Measurements from ENCODE around the gene HDAC4.

HDAC4 gene

DNA sequence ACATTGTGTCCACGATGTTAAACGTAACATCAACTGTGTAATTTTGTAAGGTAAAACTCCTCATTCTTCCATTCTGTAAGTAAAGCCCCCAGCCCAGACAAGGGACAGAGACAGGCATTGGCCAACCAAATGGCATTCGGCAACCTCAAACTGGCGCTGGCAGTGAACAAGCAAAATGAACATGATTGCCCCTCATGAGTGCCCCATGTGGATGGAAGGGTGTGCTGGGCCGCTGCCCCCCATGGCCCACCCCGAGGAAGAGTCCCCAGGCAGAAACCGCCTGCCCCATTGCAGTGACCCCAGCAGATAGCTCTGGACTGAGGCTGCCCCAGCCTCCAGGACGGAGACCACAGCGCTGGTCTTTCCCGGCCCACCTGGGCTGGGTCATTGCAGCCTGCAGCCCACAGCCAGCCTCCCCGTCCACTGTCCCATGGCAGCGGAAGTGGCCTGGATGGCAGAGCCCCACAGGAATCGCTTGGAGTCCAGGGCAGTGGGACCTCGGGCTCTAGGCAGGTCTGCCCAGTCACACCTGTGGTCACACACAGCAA is 220.2 kb downstream of the HDAC4 start (continued):
- TF ChIP-seq, protein P1, sequence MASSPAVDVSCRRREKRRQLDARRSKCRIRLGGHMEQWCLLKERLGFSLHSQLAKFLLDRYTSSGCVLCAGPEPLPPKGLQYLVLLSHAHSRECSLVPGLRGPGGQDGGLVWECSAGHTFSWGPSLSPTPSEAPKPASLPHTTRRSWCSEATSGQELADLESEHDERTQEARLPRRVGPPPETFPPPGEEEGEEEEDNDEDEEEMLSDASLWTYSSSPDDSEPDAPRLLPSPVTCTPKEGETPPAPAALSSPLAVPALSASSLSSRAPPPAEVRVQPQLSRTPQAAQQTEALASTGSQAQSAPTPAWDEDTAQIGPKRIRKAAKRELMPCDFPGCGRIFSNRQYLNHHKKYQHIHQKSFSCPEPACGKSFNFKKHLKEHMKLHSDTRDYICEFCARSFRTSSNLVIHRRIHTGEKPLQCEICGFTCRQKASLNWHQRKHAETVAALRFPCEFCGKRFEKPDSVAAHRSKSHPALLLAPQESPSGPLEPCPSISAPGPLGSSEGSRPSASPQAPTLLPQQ (tag by site-specific recombination; IDR thresholded peaks at IDR 0.05), result no peak
- TF ChIP-seq ZSCAN30 (tag by site-specific recombination; IDR thresholded peaks at IDR 0.05), result no peak

DNA sequence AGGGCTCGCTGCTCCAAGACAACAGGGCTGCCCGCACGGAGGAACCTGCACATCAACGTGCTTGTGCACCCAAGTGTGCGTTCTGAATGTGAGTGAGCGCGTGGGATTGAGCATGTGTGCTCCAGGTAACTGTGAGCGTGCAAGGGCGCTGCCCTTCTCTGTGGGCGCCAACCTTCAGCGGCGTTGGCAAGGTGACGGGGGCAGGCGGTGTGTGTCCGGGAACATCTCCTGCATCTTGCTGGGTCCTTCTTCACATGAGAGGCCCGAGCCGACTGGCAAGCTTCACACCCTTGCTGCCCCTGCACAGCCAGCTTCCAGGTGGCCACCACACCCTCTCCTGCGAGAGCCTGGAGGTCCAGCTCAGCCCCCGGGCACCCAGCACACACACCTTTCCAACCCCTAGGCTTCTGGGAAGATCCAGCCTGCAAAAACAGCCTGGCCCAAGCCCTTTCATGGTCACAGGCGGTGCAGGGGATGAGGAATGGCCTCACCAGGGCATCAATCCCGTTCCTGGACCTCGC is 220.9 kb downstream of the HDAC4 start:
- H3K4me1 ChIP-seq (ENCODE audit: control insufficient read depth, insufficient read depth, low read length), result no peaks in the 10 kb centered on the region
- peaks cover 0 to 9% of the 10 kb centered on the region in 2 experiments; a peak in 1 of 3 replicates for H3K36me3 ChIP-seq (ENCODE audit: control insufficient read depth in 2 of 2, insufficient read depth in 1 of 2, low read length in 2 of 2)
- ChIA-PET POLR2A (no interaction called here), CTCF (no interaction called here)
- H3K9me3 ChIP-seq (ENCODE audit: control insufficient read depth, insufficient read depth, low read depth, low read length), result no peaks in the 10 kb centered on the region
- no peak overlapping the region for H3K4me3 ChIP-seq (ENCODE audit: low read depth, low read length)
- TF ChIP-seq ZNF510 (tag by site-specific recombination; IDR thresholded peaks at IDR 0.05; ENCODE audit: insufficient replicate concordance), result no peak
- TF ChIP-seq ZFHX2 (tag by site-specific recombination; conservative IDR thresholded peaks at IDR 0.05), result no peak
- TF ChIP-seq SCRT2 (tag by site-specific recombination; IDR thresholded peaks at IDR 0.05), result no peak
- no peak for TF ChIP-seq ZNF610 (tag by site-specific recombination; IDR thresholded peaks at IDR 0.05; ENCODE audit: borderline replicate concordance)
- TF ChIP-seq, protein P2, sequence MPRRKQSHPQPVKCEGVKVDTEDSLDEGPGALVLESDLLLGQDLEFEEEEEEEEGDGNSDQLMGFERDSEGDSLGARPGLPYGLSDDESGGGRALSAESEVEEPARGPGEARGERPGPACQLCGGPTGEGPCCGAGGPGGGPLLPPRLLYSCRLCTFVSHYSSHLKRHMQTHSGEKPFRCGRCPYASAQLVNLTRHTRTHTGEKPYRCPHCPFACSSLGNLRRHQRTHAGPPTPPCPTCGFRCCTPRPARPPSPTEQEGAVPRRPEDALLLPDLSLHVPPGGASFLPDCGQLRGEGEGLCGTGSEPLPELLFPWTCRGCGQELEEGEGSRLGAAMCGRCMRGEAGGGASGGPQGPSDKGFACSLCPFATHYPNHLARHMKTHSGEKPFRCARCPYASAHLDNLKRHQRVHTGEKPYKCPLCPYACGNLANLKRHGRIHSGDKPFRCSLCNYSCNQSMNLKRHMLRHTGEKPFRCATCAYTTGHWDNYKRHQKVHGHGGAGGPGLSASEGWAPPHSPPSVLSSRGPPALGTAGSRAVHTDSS (tag by site-specific recombination; IDR thresholded peaks at IDR 0.05), result no peak
- TF ChIP-seq, protein P3, sequence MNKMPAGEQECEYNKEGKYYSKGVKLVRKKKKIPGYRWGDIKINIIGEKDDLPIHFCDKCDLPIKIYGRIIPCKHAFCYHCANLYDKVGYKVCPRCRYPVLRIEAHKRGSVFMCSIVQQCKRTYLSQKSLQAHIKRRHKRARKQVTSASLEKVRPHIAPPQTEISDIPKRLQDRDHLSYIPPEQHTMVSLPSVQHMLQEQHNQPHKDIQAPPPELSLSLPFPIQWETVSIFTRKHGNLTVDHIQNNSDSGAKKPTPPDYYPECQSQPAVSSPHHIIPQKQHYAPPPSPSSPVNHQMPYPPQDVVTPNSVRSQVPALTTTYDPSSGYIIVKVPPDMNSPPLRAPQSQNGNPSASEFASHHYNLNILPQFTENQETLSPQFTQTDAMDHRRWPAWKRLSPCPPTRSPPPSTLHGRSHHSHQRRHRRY (tag by site-specific recombination; IDR thresholded peaks at IDR 0.05), result no peak
- no peak overlapping the region for H3K27ac ChIP-seq (ENCODE audit: extremely low read depth, low read depth, low read length)

DNA sequence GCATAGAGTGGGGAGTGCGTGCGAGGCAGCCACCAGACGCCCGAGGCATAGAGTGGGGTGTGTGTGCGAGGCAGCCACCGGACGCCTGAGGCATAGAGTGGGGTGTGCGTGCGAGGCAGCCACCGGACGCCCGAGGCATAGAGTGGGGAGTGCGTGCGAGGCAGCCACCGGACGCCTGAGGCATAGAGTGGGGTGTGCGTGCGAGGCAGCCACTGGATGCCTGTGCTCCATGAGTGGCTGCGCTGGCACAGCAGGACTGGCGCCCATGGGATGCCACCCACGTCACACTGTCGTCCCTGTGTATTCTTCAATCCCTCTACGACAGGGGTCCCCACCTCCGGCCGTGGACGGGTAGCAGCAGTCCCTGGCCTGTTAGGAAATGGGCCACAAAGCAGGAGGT is 221.9 kb downstream of the HDAC4 start:
- Histone ChIP-seq H3K36me3 (ENCODE audit: control insufficient read depth in 2 of 2, insufficient read depth in 1 of 2, low read length in 2 of 2) (peaks cover 0 to 9% of the 10 kb centered on the region in 2 experiments; a peak in 1 of 3 replicates), H3K4me1 (ENCODE audit: control insufficient read depth, insufficient read depth, low read length) (no peaks in the 10 kb centered on the region), H3K27ac (ENCODE audit: extremely low read depth, low read depth, low read length) (no peak overlapping the region), H3K4me3 (ENCODE audit: low read depth, low read length) (no peak overlapping the region), H3K9me3 (ENCODE audit: control insufficient read depth, insufficient read depth, low read depth, low read length) (no peaks in the 10 kb centered on the region)
- TF ChIP-seq, protein P4, sequence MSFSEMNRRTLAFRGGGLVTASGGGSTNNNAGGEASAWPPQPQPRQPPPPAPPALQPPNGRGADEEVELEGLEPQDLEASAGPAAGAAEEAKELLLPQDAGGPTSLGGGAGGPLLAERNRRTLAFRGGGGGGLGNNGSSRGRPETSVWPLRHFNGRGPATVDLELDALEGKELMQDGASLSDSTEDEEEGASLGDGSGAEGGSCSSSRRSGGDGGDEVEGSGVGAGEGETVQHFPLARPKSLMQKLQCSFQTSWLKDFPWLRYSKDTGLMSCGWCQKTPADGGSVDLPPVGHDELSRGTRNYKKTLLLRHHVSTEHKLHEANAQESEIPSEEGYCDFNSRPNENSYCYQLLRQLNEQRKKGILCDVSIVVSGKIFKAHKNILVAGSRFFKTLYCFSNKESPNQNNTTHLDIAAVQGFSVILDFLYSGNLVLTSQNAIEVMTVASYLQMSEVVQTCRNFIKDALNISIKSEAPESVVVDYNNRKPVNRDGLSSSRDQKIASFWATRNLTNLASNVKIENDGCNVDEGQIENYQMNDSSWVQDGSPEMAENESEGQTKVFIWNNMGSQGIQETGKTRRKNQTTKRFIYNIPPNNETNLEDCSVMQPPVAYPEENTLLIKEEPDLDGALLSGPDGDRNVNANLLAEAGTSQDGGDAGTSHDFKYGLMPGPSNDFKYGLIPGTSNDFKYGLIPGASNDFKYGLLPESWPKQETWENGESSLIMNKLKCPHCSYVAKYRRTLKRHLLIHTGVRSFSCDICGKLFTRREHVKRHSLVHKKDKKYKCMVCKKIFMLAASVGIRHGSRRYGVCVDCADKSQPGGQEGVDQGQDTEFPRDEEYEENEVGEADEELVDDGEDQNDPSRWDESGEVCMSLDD (tag by site-specific recombination; IDR thresholded peaks at IDR 0.05), result no peak
- TF ChIP-seq ZNF341 (tag by site-specific recombination; IDR thresholded peaks at IDR 0.05; ENCODE audit: low read depth), result no peak
- no peak for TF ChIP-seq ZNF560 (tag by site-specific recombination; IDR thresholded peaks at IDR 0.05; ENCODE audit: borderline replicate concordance)
- no peak for TF ChIP-seq ZFHX2 (tag by site-specific recombination; conservative IDR thresholded peaks at IDR 0.05)
- TF ChIP-seq, protein P5, sequence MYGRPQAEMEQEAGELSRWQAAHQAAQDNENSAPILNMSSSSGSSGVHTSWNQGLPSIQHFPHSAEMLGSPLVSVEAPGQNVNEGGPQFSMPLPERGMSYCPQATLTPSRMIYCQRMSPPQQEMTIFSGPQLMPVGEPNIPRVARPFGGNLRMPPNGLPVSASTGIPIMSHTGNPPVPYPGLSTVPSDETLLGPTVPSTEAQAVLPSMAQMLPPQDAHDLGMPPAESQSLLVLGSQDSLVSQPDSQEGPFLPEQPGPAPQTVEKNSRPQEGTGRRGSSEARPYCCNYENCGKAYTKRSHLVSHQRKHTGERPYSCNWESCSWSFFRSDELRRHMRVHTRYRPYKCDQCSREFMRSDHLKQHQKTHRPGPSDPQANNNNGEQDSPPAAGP (tag by site-specific recombination; IDR thresholded peaks at IDR 0.05), result no peak
- no peak for TF ChIP-seq ZNF302 (tag by site-specific recombination; IDR thresholded peaks at IDR 0.05; ENCODE audit: low read depth)
- TF ChIP-seq ZNF792 (tag by site-specific recombination; IDR thresholded peaks at IDR 0.05), result no peak
- no peak for TF ChIP-seq ZNF426 (tag by site-specific recombination; IDR thresholded peaks at IDR 0.05)
- TF ChIP-seq, protein P6, sequence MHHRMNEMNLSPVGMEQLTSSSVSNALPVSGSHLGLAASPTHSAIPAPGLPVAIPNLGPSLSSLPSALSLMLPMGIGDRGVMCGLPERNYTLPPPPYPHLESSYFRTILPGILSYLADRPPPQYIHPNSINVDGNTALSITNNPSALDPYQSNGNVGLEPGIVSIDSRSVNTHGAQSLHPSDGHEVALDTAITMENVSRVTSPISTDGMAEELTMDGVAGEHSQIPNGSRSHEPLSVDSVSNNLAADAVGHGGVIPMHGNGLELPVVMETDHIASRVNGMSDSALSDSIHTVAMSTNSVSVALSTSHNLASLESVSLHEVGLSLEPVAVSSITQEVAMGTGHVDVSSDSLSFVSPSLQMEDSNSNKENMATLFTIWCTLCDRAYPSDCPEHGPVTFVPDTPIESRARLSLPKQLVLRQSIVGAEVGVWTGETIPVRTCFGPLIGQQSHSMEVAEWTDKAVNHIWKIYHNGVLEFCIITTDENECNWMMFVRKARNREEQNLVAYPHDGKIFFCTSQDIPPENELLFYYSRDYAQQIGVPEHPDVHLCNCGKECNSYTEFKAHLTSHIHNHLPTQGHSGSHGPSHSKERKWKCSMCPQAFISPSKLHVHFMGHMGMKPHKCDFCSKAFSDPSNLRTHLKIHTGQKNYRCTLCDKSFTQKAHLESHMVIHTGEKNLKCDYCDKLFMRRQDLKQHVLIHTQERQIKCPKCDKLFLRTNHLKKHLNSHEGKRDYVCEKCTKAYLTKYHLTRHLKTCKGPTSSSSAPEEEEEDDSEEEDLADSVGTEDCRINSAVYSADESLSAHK (tag by site-specific recombination; IDR thresholded peaks at IDR 0.05), result no peak
- ChIA-PET CTCF (no interaction called here), POLR2A (no interaction called here)
